PC-9 (cell line): ENCODE measurements around the gene TRPT1. TPM values are rescaled to one million over a fixed set of nuclear protein-coding genes. Genes with fewer than 3 reads are reported as not detected.

Source experiments
- BruUV-seq: library from RNA; stranded (reverse); fragments of 400-500 nt; replicated peaks from 2 replicates; lab custom pipeline; 2021; lab: Mats Ljungman, UMichigan
- CTCF ChIA-PET: fragments of 300-600 bp; sonication (Branson Sonifier 250); formaldehyde crosslinking; loops from one replicate; lab custom pipeline; 2022; ENCODE audit warnings: antibody characterized with exemption; lab: Charles Lee
- POLR2A ChIA-PET: fragments of 300-600 bp; sonication (Branson Sonifier 250); formaldehyde crosslinking; loops from one replicate; lab custom pipeline; 2022; ENCODE audit warnings: antibody characterized with exemption; ENCODE audit not compliant: unreplicated experiment; lab: Charles Lee
- DNase-seq, 2 experiments: peaks; one replicate each; pipeline versions ENCODE4 v3.0.0 to v3.0.0-alpha.2; 2015 to 2022; ENCODE audit warnings: mixed read lengths in 1 of 2
- H2AFZ ChIP-seq: fragments of 200-600 bp; sonication (generic); 2 replicates; pipeline ENCODE4 v1.8.1; 2017; ENCODE audit warnings: antibody characterized with exemption
- H3F3A ChIP-seq: fragments of 200-600 bp; sonication (generic); 2 replicates; pipeline ENCODE4 v1.8.1; 2017; ENCODE audit warnings: antibody characterized with exemption, mild to moderate bottlenecking, low read depth; ENCODE audit not compliant: insufficient read depth
- H3K27ac ChIP-seq: fragments of 200-600 bp; sonication (generic); 2 replicates; pipeline ENCODE4 v1.6.1; 2016; ENCODE audit warnings: mixed run types
- H3K27me3 ChIP-seq: fragments of 200-600 bp; sonication (generic); 2 replicates; pipeline ENCODE4 v1.6.1; 2016; ENCODE audit warnings: low read depth, mixed run types; ENCODE audit not compliant: insufficient read depth
- H3K36me3 ChIP-seq: fragments of 200-600 bp; sonication (generic); 2 replicates; pipeline ENCODE4 v1.6.1; 2016; ENCODE audit warnings: low read depth, mixed run types
- H3K4me1 ChIP-seq: fragments of 200-600 bp; sonication (generic); replicated peaks from 2 replicates; pipeline ENCODE4 v1.6.1; 2016; ENCODE audit warnings: mixed run types; ENCODE audit not compliant: insufficient read depth
- H3K4me2 ChIP-seq: fragments of 200-600 bp; sonication (generic); 2 replicates; pipeline ENCODE4 v1.6.1; 2017; ENCODE audit warnings: mixed run types
- H3K4me3 ChIP-seq: fragments of 200-600 bp; sonication (generic); 2 replicates; pipeline ENCODE4 v1.6.1; 2016; ENCODE audit warnings: mixed run types
- H3K79me2 ChIP-seq: fragments of 200-600 bp; sonication (generic); 2 replicates; pipeline ENCODE4 v1.6.1; 2017; ENCODE audit warnings: low read depth, mixed run types
- H3K9me2 ChIP-seq: fragments of 200-600 bp; sonication (generic); 2 replicates; pipeline ENCODE4 v1.8.1; 2017; ENCODE audit warnings: mild to moderate bottlenecking; ENCODE audit not compliant: insufficient read depth
- H3K9me3 ChIP-seq: fragments of 200-600 bp; sonication (generic); 2 replicates; pipeline ENCODE4 v1.8.1; 2016; ENCODE audit warnings: low read depth; ENCODE audit not compliant: insufficient read depth
- H4K20me1 ChIP-seq: fragments of 200-600 bp; sonication (generic); 2 replicates; pipeline ENCODE4 v1.8.1; 2017; ENCODE audit not compliant: insufficient read depth
- CTCF ChIP-seq: fragments of 200-600 bp; sonication (generic); conservative IDR thresholded peaks from 2 replicates; pipeline ENCODE4 v1.6.1; 2017; ENCODE audit warnings: mixed run types, antibody characterized with exemption, mild to moderate bottlenecking, moderate library complexity
- EZH2 ChIP-seq: fragments of 200-600 bp; sonication (generic); IDR thresholded peaks from 2 replicates; pipeline ENCODE4 v1.8.0; 2017; ENCODE audit warnings: antibody characterized with exemption, low read depth
- intact Hi-C: fragments of 100-400 bp; cut with micrococcal nuclease; formaldehyde crosslinking; loops from one replicate; pipeline ENCODE4 v1.10.0; 2022; ENCODE audit not compliant: unreplicated experiment
- total RNA-seq: library from RNA; stranded (reverse); gene quantifications from 2 replicates; pipeline ENCODE4 v1.2.3, GENCODE V29; 2021

The TRPT1 gene
- total RNA-seq, 1 experiment from 2014 or later, result 55.2 TPM

GRCh38 chr11:64238999-64239398 is 13.0 kb upstream of the TRPT1 start:
- H3K9me3 ChIP-seq, result no peaks in the 10 kb centered on the region
- ChIA-PET CTCF (interaction anchor here (1.1 kb wide), 1 partner anchor 28 kb away, joined by 15 read pairs; no protein-coding TSS in a partner anchor), POLR2A (no interaction called here)
- H3K4me1 ChIP-seq, result peaks cover 44% of the 10 kb centered on the region
- H3K4me2 ChIP-seq, result peak overlapping the region; percentile 95; the same call in 1 of the 2 replicates
- no TSS peak for BruUV-seq
- H3K36me3 ChIP-seq, result peaks cover 10% of the 10 kb centered on the region
- TF ChIP-seq EZH2 (no peak), CTCF (no peak)
- peaks cover 38% of the 10 kb centered on the region for H3K79me2 ChIP-seq
- no peaks in the 10 kb centered on the region for H3K9me2 ChIP-seq
- intact Hi-C loops, result no loop called here
- H2AFZ ChIP-seq, result no peak overlapping the region
- H3F3A ChIP-seq, result peaks cover 46% of the 10 kb centered on the region
- no peak for DNase-seq
- H3K27me3 ChIP-seq, result no peaks in the 10 kb centered on the region
- peaks cover 13% of the 10 kb centered on the region for H4K20me1 ChIP-seq
- no peak overlapping the region for H3K4me3 ChIP-seq
- peak overlapping the region; percentile 97; the same call in 1 of the 2 replicates for H3K27ac ChIP-seq

- POLR2A ChIA-PET, result interaction anchor here (0.7 to 0.8 kb wide), 2 partner anchors 8 to 541 kb away, joined by 3 to 7 read pairs; no protein-coding TSS in a partner anchor
- Histone ChIP-seq H3K36me3 (peaks cover 2% of the 10 kb centered on the region; the same call in 1 of the 2 replicates), H3K9me3 (no peaks in the 10 kb centered on the region), H3F3A (peaks cover 43% of the 10 kb centered on the region), H3K79me2 (peaks cover 29% of the 10 kb centered on the region), H3K4me3 (no peak overlapping the region), H3K9me2 (no peaks in the 10 kb centered on the region), H3K27ac (no peak overlapping the region), H3K4me2 (no peak overlapping the region), H3K27me3 (no peaks in the 10 kb centered on the region), H4K20me1 (peaks cover 13% of the 10 kb centered on the region), H2AFZ (no peak overlapping the region), H3K4me1 (peaks cover 46% of the 10 kb centered on the region)
- no peak for DNase-seq
- intact Hi-C loops, result no loop called here
- CTCF ChIA-PET, result interaction anchor here (0.8 kb wide), 1 partner anchor 80 kb away, joined by 3 read pairs; the partner anchor contains the start of gene PRDX5
- no peak for TF ChIP-seq EZH2
- no peak for TF ChIP-seq CTCF
- BruUV-seq, result no TSS peak
Observed at GRCh38 chr11:64238076-64238475, 12.1 kb upstream of the TRPT1 start.

- Histone ChIP-seq H4K20me1 (peaks cover 13% of the 10 kb centered on the region), H3K27me3 (no peaks in the 10 kb centered on the region), H3K27ac (no peak overlapping the region), H3K36me3 (no peaks in the 10 kb centered on the region; the same call in 1 of the 2 replicates), H3K79me2 (peaks cover 24% of the 10 kb centered on the region), H3K4me1 (peaks cover 41% of the 10 kb centered on the region), H2AFZ (no peak overlapping the region), H3K9me2 (no peaks in the 10 kb centered on the region), H3F3A (peaks cover 43% of the 10 kb centered on the region), H3K4me2 (no peak overlapping the region), H3K4me3 (no peak overlapping the region), H3K9me3 (no peaks in the 10 kb centered on the region)
- DNase-seq, result peak in 1 of 2 experiments; percentile 72
- intact Hi-C loops, result no loop called here
- ChIA-PET CTCF (interaction anchor here (0.6 to 0.8 kb wide), 3 partner anchors 80 to 271 kb away, joined by 3 to 4 read pairs (median 3); partner anchors contain the start of gene PRDX5), POLR2A (interaction anchor here (0.6 to 0.8 kb wide), 4 partner anchors 8 to 541 kb away, joined by 3 to 7 read pairs (median 6); partner anchors contain the start of gene TRMT112)
- no TSS peak for BruUV-seq
- TF ChIP-seq EZH2 (no peak), CTCF (no peak)
Observed at GRCh38 chr11:64237484-64237951, 11.5 kb upstream of the TRPT1 start.
